A673 (cell line): ENCODE results near the gene FRMD4A.

Experiments used
- EZH2 ChIP-seq: fragments of 200-600 bp; sonication (generic); IDR thresholded peaks from 2 replicates; pipeline ENCODE4 v1.6.1; 2017; ENCODE audit warnings: borderline replicate concordance, low read depth, mild to moderate bottlenecking, mixed read lengths, antibody characterized with exemption, low read length; ENCODE audit not compliant: poor library complexity, severe bottlenecking
- TF ChIP-seq, protein P1 (sequence below): fragments of 300-800, 200-600 bp; sonication (generic); conservative IDR thresholded peaks from 2 replicates; pipeline ENCODE4 v1.5.1; 2017; ENCODE audit warnings: low read depth, mild to moderate bottlenecking, antibody characterized with exemption, low read length, moderate library complexity, mixed read lengths

DNA sequence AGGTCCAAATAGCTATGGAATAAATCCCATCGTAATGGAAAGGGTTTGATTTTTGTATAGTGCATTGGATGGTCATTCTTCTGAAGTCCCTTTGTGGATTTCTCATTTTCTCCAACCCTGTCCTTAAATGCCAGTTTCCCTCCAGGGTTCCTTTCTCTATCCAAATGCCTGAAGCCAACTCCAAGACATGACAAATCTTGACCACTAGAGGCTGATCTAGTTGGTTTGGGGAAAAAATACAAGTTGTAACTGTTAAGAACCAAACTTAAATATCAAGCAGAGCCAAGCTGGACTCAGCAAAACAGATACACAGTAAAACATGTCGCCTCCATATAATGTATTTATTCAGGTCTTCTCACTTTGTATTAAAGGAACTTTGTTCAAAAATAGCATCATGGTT, 28.7 kb downstream of the FRMD4A start:
- TF ChIP-seq, protein P1, sequence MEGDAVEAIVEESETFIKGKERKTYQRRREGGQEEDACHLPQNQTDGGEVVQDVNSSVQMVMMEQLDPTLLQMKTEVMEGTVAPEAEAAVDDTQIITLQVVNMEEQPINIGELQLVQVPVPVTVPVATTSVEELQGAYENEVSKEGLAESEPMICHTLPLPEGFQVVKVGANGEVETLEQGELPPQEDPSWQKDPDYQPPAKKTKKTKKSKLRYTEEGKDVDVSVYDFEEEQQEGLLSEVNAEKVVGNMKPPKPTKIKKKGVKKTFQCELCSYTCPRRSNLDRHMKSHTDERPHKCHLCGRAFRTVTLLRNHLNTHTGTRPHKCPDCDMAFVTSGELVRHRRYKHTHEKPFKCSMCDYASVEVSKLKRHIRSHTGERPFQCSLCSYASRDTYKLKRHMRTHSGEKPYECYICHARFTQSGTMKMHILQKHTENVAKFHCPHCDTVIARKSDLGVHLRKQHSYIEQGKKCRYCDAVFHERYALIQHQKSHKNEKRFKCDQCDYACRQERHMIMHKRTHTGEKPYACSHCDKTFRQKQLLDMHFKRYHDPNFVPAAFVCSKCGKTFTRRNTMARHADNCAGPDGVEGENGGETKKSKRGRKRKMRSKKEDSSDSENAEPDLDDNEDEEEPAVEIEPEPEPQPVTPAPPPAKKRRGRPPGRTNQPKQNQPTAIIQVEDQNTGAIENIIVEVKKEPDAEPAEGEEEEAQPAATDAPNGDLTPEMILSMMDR: peak; percentile 62
- TF ChIP-seq EZH2: no peak
